PC-3 (cell line): Measurements from ENCODE around the gene JAKMIP2. TPM values are rescaled to one million over a fixed set of nuclear protein-coding genes. Genes with fewer than 3 reads are reported as not detected.

Experiments
- ATAC-seq: fragments of 200-7000 bp; cut with Tn5 transposase; 2 replicates; pipeline ENCODE4 v1.9.1; 2020; ENCODE audit warnings: mild to moderate bottlenecking, moderate library complexity
- BruUV-seq: library from RNA; stranded (reverse); fragments of 400-500 nt; replicated peaks from 2 replicates; lab custom pipeline; 2021; lab: Mats Ljungman, UMichigan
- CTCF ChIA-PET: fragments of 300-600 bp; sonication (Branson Sonifier 250); formaldehyde crosslinking; loops from one replicate; lab custom pipeline; 2022; ENCODE audit warnings: antibody characterized with exemption; lab: Charles Lee
- POLR2A ChIA-PET: fragments of 300-600 bp; sonication (Branson Sonifier 250); formaldehyde crosslinking; loops from one replicate; lab custom pipeline; 2022; ENCODE audit warnings: antibody characterized with exemption; ENCODE audit not compliant: unreplicated experiment; lab: Charles Lee
- DNase-seq: peaks from one replicate; pipeline ENCODE4 v3.0.0-alpha.2; 2015
- H2AFZ ChIP-seq: fragments of 300-600 bp; sonication (generic); 2 replicates; pipeline ENCODE4 v1.6.0; 2016; ENCODE audit warnings: antibody characterized with exemption, low read length
- H3F3A ChIP-seq: fragments of 300-600 bp; sonication (generic); one replicate; pipeline ENCODE4 v1.6.0; 2017; ENCODE audit warnings: antibody characterized with exemption, low read length, control low read depth, mild to moderate bottlenecking; ENCODE audit not compliant: unreplicated experiment
- H3K27ac ChIP-seq: fragments of 300-600 bp; sonication (generic); 2 replicates; pipeline ENCODE4 v1.5.1; 2016; ENCODE audit warnings: mild to moderate bottlenecking, low read length
- H3K27me3 ChIP-seq: fragments of 300-600 bp; sonication (generic); 2 replicates; pipeline ENCODE4 v1.6.1; 2016; ENCODE audit warnings: low read length, mixed read lengths
- H3K36me3 ChIP-seq: fragments of 300-600 bp; sonication (generic); 2 replicates; pipeline ENCODE4 v1.6.1; 2016; ENCODE audit warnings: low read depth, mixed run types, low read length, mixed read lengths
- H3K4me1 ChIP-seq: fragments of 300-600 bp; sonication (generic); 2 replicates; pipeline ENCODE4 v1.5.1; 2016; ENCODE audit warnings: low read length; ENCODE audit not compliant: insufficient read depth
- H3K4me2 ChIP-seq: fragments of 300-600 bp; sonication (generic); 2 replicates; pipeline ENCODE4 v1.6.0; 2016; ENCODE audit warnings: low read length
- H3K4me3 ChIP-seq: fragments of 300-600 bp; sonication (generic); 2 replicates; pipeline ENCODE4 v1.5.1; 2016; ENCODE audit warnings: mild to moderate bottlenecking, low read length, mixed read lengths
- H3K79me2 ChIP-seq: fragments of 300-600 bp; sonication (generic); 2 replicates; pipeline ENCODE4 v1.6.1; 2017; ENCODE audit warnings: low read length, mixed read lengths
- H3K9ac ChIP-seq: fragments of 300-600 bp; sonication (generic); 2 replicates; pipeline ENCODE4 v1.6.0; 2016; ENCODE audit warnings: mild to moderate bottlenecking, low read length
- H3K9me2 ChIP-seq: fragments of 300-600 bp; sonication (generic); replicated peaks from 2 replicates; pipeline ENCODE4 v1.6.1; 2016; ENCODE audit warnings: mixed run types, low read length, mixed read lengths
- H3K9me3 ChIP-seq: fragments of 300-600 bp; sonication (generic); 2 replicates; pipeline ENCODE4 v1.6.1; 2016; ENCODE audit warnings: low read length, mixed read lengths
- H4K20me1 ChIP-seq: fragments of 300-600 bp; sonication (generic); 2 replicates; pipeline ENCODE4 v1.6.1; 2016; ENCODE audit warnings: low read length, mixed read lengths
- EZH2 ChIP-seq: fragments of 300-600 bp; sonication (generic); IDR thresholded peaks from one replicate; pipeline ENCODE4 v1.6.1; 2017; ENCODE audit warnings: antibody characterized with exemption, mild to moderate bottlenecking, low read length; ENCODE audit not compliant: unreplicated experiment
- EZH2phosphoT487 ChIP-seq: fragments of 300-600 bp; sonication (generic); IDR thresholded peaks from 2 replicates; pipeline ENCODE4 v1.6.1; 2018; ENCODE audit warnings: mild to moderate bottlenecking, antibody characterized with exemption, low read length, borderline replicate concordance
- intact Hi-C: fragments of 100-400 bp; cut with micrococcal nuclease; formaldehyde crosslinking; loops from 2 replicates; pipeline ENCODE4 v1.9.0; 2023
- total RNA-seq: library from RNA; depleted of rRNA; stranded (reverse); fragments of >200 nt; gene quantifications from 2 replicates; pipeline ENCODE4 v1.2.3, GENCODE V29; 2014; rRNA removed
- TF ChIP-seq, protein P1 (sequence below): fragments of 300-600 bp; sonication (generic); conservative IDR thresholded peaks from 2 replicates; pipeline ENCODE4 v1.5.1; 2017; ENCODE audit warnings: antibody characterized with exemption, low read depth, mild to moderate bottlenecking, low read length

JAKMIP2 gene
- total RNA-seq, 1 experiment from 2014 or later, result 0.15 TPM

DNA sequence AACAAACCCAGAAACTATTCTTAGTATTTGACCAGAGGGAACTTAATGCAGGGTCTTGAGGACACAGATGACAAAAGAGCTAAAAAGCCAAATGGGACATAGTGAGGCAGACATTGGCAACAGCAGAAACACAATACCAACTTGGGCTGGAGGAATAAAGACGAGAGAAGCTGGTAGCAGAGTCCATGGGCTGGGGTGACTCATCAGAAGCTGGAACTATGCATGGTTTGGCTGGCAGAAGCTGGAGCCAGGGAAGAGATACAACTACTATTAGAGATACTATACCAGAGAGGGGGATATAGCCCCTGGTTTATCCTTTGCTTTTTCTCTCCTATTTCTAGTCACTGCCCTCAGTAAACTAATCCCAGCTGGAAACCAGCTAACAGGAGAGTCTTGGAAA lies 243.5 kb downstream of the JAKMIP2 start:
- Histone ChIP-seq H3K9me3 (no peaks in the 10 kb centered on the region), H3K27ac (no peak overlapping the region), H3K36me3 (no peaks in the 10 kb centered on the region), H2AFZ (no peak overlapping the region), H3K9me2 (no peaks in the 10 kb centered on the region), H3K4me1 (peaks cover 20% of the 10 kb centered on the region), H3K4me3 (no peak overlapping the region), H3K9ac (no peak overlapping the region), H3K27me3 (no peaks in the 10 kb centered on the region), H4K20me1 (no peaks in the 10 kb centered on the region), H3K4me2 (no peak overlapping the region), H3F3A (no peaks in the 10 kb centered on the region), H3K79me2 (no peaks in the 10 kb centered on the region)
- peak; percentile 32 for DNase-seq
- ATAC-seq, result peak; percentile 76
- intact Hi-C loops, result no loop called here
- no TSS peak for BruUV-seq
- TF ChIP-seq, protein P1, sequence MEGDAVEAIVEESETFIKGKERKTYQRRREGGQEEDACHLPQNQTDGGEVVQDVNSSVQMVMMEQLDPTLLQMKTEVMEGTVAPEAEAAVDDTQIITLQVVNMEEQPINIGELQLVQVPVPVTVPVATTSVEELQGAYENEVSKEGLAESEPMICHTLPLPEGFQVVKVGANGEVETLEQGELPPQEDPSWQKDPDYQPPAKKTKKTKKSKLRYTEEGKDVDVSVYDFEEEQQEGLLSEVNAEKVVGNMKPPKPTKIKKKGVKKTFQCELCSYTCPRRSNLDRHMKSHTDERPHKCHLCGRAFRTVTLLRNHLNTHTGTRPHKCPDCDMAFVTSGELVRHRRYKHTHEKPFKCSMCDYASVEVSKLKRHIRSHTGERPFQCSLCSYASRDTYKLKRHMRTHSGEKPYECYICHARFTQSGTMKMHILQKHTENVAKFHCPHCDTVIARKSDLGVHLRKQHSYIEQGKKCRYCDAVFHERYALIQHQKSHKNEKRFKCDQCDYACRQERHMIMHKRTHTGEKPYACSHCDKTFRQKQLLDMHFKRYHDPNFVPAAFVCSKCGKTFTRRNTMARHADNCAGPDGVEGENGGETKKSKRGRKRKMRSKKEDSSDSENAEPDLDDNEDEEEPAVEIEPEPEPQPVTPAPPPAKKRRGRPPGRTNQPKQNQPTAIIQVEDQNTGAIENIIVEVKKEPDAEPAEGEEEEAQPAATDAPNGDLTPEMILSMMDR, result no peak
- TF ChIP-seq EZH2 (no peak), EZH2phosphoT487 (no peak)
- CTCF ChIA-PET, result interaction anchor here (0.6 kb wide), 1 partner anchor 17 kb away, joined by 3 read pairs; no protein-coding TSS in a partner anchor
- POLR2A ChIA-PET, result interaction anchor here (0.6 kb wide), 1 partner anchor 8 kb away, joined by 7 read pairs; no protein-coding TSS in a partner anchor

DNA sequence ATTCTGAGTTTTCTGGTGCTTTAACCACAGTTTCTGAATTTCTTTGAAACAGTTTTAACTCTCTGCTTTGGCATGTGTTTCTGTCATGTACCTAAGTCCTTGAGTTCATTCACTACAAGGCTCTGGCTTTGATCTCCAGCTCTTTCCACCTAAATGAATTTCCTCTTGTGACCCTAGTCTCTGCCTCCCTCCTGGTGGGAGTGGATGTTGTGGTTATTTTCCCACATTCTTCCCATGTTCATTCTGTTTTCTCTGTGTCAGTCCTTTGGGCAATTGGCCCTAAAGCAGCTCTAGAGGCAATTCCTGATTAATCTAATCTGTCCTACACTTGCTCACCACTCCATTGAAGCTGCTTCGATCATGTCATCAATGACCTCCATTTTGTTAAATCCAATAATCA lies 244.3 kb downstream of the JAKMIP2 start:
- Histone ChIP-seq H3K79me2 (no peaks in the 10 kb centered on the region), H2AFZ (no peak overlapping the region), H3K27ac (no peak overlapping the region), H3K9me2 (no peaks in the 10 kb centered on the region), H3K27me3 (no peaks in the 10 kb centered on the region), H3K36me3 (no peaks in the 10 kb centered on the region), H3K4me1 (peaks cover 21% of the 10 kb centered on the region), H3K4me2 (no peak overlapping the region), H3F3A (no peaks in the 10 kb centered on the region), H4K20me1 (no peaks in the 10 kb centered on the region), H3K9me3 (no peaks in the 10 kb centered on the region), H3K9ac (no peak overlapping the region), H3K4me3 (no peak overlapping the region)
- ChIA-PET CTCF (no interaction called here), POLR2A (no interaction called here)
- no TSS peak for BruUV-seq
- intact Hi-C loops, result no loop called here
- no peak for ATAC-seq
- DNase-seq, result no peak
- no peak for TF ChIP-seq EZH2phosphoT487
- TF ChIP-seq EZH2, result no peak
- TF ChIP-seq, protein P1, result no peak

Other genes starting within 250 kb of the JAKMIP2 start
- not detected in 2 replicates for gene SPINK1, start 48.9 kb upstream of the JAKMIP2 start, total RNA-seq
- gene SCGB3A2, start 96.0 kb upstream of the JAKMIP2 start, total RNA-seq, result 0.51 TPM in 1 of 2 replicates, not detected in the other
- gene C5orf46, start 123.8 kb upstream of the JAKMIP2 start, total RNA-seq, result 59.9 and 78.7 TPM in 2 replicates